COR-L47 (cell line): ENCODE results near the gene ARFGAP3.

Experiments
- DNase-seq: peaks from one replicate; lab custom pipeline; 2025; lab: John Stamatoyannopoulos, UW

ARFGAP3 gene, protein sequence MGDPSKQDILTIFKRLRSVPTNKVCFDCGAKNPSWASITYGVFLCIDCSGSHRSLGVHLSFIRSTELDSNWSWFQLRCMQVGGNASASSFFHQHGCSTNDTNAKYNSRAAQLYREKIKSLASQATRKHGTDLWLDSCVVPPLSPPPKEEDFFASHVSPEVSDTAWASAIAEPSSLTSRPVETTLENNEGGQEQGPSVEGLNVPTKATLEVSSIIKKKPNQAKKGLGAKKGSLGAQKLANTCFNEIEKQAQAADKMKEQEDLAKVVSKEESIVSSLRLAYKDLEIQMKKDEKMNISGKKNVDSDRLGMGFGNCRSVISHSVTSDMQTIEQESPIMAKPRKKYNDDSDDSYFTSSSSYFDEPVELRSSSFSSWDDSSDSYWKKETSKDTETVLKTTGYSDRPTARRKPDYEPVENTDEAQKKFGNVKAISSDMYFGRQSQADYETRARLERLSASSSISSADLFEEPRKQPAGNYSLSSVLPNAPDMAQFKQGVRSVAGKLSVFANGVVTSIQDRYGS

DNA sequence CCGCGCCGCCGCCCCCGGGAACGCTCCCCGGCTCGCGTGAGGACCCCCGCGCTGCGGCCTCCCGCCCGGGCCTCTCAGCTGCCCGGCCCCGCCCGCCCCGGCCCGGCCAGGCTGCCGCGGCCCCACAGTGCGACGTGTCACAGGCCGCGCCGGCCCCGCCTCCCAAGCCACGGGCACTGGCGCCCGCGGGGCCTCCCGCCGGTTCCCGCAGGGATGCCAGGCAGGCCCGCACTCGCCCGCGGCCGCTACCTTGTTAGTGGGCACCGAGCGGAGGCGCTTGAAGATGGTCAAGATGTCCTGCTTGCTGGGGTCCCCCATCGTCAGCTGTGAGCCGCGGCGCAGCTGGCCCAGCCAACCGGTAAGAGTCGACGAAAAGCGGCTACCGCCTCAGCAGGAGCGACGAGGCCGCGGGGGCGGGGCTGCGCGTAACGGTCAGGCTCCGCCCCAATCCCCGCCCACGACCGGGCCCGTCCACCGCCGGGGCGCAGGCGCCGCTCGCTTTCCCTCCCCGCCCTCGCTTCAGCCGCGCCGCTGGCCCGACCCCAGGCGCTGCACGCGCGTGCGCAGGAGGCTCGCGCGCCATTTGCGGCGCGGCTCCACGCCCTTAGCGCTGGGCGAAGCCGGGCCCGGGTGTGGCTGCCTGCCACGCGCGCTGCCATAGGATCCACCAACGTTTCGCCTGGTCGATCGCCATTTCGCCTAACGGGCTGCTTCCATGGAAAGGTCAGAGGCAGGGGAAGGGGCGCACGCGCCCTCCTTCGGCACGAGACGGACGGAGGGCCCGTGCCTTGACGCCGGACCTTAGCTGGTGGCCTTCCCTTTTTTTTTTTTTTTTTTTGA, at the start of gene ARFGAP3:
Gene ARFGAP3 (minus strand): TSS at position 409 of the 840 bp plus-strand sequence. CDS start 91 bp downstream, at position 318.
- peak; percentile 89 for DNase-seq

DNA sequence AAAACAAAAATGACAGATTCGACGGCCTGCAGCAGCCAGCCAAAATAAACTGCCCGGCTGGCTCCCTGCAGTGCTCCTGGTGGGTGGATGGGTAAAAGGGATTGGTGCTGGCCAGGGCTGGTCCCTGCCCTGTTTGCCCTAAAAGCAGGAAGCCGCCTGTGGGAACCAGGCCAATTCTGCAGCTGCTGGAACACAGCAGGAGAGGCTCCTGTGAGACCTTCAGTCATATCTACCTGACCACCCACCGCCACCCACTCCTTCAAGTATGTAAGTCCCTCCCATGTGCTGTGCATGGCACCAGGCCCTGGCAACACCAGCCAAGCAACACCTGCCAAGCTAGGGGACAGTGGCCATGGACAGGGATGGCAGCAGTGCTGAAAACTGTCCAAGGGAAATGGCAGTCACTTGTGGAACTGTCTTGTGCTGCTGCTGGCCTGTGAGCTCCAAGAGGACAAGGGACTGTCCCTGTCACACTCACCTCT, 48.7 kb upstream of the ARFGAP3 start:
- peak; percentile 98 for DNase-seq

DNA sequence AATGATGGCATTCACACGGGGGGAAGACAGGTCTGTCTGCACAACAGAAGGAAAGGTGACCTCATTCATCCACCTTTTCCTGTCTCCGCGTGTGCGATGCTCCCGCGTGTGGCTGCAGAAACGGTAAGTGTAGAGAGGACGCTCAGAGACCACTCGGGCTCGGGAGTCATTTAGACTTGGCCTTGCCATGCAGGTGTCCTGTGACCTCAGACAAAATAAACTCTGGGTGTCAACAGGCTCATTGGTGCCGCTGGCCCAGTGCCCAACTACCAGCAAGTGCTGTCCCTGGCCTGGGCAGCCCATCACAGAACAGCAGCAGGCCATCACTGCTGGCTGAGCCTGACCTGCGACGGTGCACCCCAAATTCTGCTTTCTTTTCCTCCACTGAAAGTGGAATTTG, 48.1 kb upstream of the ARFGAP3 start:
- DNase-seq, result peak; percentile 48

DNA sequence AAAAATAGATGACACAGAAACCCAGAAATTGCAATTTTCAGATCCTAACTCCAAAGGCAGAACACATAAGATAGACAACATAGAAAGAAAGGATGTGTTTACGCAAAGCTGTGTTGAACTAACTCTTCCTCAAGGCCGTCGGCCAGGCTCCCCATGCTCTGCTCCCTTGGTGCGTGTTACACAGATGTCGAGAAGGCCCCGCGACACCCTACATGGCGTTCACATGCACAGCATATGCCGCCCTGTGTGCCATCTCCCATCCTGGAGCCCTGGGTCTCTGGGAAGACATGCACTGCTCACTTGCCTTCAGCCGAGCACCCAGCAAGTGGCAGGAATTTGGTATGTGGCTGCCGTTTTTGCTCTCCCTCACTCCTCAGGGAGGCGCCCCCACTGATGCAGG, 47.0 kb upstream of the ARFGAP3 start:
- no peak for DNase-seq

DNA sequence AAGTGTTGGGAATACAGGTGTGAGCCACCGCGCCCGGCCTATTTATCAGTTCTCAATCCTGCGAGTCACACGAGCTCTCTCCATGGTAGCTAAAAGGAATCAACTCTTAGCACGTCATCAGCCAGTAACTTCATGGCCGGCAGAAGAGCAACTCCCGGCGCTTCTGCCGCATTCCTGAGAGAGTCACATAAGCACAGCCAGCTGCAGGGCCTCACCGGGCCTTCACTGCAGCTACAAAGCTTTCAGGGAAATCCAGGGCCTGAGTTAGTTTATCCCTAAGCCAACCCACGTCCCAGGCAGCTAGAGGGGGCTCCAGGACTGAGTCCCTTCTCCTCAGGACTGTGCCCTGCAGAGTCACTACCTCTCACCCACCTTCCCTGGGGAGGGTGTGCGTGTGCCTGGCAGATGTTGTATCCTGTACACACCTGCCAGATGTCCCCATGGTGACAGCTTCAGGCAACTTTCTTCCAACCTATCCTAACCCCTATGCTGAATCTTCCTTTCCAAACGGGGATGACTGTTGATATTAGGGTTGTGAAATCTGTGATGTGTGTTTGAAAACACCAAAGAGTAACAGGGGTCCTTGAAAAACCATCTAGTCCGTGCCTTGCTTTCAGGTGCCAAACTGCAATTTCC, 45.9 kb upstream of the ARFGAP3 start:
- no peak for DNase-seq

DNA sequence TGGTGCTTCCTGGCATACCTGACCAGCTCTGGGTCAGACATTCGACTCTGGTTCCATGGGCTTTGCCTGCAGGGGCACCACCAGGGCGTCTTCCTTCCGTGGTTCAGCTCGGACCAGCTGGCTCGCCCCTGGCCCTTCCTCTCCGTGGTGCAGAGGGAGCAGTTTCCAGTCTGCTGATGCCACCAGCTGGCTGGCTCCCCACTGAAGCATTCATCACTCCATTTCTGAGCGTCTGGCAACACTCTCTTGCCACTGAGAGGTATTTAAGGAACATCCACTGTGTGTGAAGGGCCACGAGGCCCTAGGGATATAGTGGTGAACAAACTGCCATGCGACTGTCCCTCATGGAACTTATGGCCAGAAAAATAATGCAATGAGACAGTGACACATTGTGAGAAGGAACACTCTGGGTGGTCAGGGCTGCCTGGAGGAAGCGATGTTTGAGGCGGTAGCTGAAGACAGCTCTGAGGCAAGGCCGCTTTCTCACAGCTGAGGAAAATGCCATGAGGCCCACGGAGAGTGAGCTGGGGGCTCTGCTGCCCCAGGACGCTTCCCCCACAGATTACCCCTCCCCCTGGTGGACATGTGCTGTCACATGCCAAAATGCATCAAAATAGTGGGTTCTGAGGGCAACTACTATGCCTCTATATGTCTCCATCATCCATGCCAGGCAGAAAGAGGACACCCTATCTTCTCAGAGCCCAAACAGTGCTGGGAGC, 44.9 kb upstream of the ARFGAP3 start:
- no peak for DNase-seq

DNA sequence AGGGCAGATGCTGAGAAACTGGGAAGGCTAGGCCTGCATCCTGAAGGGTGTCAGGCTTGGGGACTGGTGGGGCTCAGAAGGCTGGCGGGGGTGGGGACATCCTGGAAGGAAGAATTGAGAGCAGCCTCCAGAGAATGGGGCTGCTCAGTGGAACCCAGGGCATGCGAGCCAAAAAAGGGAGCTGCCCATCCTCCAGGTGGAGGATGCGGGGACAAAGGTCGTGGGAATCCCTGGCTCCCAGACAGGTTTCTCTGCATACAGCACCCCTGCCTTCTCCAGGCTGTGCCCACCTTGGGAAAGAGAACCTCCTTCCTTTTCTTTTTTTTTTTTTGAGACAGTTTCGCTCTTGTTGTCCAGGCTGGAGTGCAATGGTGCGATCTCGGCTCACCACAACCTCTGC, 40.9 kb upstream of the ARFGAP3 start:
- DNase-seq, result no peak

DNA sequence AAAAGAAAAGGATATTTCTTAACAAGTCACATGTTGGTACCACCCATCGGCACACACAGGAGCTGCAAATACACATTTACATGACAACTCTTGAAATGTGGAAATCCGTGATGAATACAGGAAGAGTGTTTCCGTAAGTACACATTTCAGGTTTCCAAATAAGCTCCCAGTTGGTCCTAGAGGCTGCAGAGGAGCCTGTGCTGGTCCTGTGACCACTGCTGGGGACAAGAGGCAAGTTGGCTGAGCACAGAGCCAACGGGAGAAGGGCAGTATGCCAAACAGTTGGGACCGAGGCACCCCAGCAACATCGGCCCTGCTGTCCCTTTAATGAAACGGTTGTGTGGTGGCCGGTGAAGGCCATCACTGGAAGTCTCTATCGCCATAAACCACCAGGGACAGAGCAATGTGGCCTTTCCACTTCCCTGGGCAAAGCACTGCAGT, 38.5 kb upstream of the ARFGAP3 start:
- DNase-seq, result no peak

DNA sequence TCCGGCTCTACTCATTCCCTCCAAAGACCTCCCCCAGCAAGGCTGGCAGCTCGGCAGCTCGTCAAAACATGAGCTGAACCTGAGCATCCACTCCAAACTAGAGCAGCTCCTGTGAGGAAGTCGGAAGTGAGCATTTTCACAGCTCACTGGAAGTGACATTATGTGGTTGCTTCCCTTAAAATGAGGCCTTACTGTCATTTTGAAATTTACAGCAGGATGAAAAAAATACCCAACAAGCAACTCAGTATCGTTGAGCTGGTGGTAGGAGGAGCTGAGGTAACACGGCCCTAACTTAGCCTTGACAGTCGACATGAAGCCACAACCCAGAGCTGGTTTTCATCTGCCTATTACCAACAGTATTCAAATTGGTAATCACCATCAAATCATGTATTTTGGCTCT, 38.0 kb upstream of the ARFGAP3 start:
- no peak for DNase-seq

DNA sequence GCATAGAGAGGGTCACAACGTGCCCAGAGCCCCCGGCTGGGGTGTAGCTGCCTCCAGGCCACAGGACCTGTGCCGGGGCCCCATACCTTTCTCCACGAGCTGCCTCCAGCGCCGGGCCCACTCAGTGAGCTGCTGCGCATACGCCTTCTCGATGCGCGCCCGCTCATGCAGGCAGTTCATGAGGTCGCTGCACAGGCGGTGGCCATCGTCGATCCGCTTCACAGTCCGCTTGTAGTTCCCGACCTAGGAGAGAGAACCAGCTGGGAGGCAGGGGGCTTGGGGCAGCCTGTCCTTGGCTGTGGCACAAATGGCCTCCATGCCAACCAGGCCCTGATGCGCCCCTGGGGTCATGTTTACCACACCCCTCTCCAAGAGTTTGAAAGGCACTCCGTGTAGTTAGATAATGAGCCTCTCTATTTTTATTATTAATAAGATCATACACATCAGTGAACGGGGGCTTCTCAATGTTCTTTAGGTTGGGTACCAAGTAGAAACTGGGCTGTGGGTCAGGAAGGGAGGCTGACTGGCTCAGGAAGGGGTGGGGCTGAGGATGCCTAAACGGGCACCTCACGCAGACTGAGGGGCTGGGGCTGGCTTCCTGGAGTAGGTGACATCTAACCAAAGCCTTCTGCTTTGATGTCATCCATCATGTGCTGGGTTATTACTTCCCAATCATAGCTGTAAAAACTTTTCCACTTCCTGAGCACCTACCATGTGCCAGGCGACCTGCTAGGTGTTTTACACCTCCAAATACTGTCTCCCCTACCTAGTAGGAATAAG, 36.5 kb upstream of the ARFGAP3 start:
- DNase-seq, result no peak

DNA sequence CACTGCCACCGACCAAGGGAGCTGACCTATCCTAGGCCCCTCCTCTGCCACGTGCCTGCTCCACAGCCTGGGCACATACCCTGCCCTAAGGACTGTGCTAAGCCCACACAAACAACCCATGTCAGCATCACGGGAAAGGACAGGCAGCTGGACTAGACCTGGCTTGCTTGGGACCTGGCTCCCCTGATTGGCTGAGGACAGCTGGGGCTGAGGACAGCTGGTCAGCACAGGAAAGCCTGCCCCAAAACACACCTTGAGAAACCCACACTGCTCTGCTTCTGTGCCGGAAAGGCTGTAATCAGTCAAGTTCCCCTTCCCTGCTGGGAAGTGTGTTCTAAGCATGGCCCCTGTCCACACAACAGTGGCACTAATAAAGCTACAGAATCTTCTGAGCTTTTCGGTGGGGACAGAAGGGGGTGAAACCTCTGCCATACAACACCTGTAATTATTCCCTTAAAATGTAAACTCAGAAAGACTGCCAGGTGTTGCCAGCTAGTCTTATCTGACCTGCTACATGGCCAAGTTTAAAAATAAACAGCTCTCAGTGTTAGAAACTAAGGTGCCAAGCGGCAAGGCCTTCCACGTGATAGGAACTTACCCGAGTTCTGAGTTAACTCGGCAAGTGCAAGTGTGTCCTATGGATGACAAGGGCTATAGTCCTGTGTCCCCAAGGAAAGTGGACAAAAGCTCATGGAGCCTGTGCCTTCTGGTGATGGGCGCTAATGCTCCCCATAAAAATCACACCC, 35.7 kb upstream of the ARFGAP3 start:
- DNase-seq, result peak; percentile 76

DNA sequence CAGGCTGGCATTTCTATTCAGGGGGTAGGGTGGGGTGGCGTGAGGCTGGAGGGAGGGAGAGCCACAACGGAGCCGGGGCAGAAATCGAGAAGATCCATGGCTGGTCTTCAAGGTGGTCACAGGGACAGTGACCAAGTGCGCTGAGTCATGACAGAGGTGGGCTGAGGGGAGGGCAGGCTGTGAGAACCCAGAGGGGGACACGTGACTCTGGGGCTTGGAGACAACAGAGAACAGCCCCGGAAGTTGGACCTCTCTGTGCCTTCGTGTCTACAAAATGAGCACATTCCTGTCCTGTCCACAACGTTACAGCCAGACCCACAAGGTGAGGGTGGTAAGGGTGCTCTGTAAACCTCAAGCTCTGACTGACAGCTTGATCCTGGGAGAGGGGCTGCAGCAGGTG, 35.1 kb upstream of the ARFGAP3 start:
- no peak for DNase-seq

DNA sequence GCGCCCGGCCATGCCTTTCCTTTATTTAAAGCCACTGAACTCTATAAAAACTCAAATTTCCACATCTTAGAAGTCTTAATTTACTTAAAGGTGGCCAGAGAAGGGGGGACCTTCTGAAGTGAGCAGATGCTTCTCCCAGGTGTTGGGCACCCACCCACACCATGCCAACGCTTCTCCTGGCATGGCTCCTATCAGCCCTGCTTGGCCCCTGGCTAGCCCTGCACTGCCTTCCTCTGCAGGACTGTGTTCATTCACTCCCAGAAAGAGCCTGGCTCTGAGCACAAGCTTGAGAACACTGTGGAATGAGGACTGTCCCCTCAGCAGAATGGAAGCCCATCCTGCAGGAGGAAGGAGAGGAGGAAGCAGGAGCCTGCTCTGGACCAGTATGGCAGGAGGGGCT, 34.6 kb upstream of the ARFGAP3 start:
- DNase-seq, result no peak

DNA sequence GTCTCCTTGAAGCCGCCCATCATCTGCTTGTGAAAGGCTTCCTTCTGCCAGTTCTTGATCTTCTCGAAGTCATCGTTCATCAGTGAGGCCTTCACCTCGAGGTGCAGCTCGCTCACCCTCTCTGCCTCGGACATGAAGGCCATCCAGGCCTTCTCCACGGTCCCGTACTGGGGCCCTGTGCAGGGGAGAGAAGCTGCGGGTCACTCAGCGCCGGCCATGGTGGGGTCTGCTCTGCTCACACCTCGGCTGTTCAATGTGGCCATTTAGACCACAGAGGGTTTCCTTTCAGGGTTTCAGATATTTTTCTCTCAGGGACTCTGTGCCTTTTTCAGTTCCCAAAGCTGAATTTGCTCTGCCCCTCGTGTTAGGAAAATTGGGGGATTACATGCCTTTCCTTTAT, 33.9 kb upstream of the ARFGAP3 start:
- DNase-seq, result no peak

DNA sequence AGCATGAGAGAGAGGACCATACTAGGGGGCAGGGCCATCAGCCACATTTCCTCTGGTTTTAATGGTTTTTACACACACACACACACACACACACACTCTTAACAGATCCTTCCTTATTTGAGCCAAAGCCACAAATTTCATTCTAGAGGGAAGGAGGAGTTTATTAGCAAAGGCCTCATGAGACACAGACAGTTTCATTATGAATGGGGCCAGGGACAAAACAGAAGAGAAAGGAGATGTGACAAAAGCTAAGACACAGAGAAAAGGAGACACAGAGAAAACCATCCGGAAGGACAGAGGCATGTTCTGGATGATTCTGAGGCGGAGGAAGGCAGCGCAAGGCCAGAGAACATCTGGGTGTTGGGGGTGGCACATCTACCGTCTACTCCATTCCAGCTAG, 32.2 kb upstream of the ARFGAP3 start:
- DNase-seq, result no peak

DNA sequence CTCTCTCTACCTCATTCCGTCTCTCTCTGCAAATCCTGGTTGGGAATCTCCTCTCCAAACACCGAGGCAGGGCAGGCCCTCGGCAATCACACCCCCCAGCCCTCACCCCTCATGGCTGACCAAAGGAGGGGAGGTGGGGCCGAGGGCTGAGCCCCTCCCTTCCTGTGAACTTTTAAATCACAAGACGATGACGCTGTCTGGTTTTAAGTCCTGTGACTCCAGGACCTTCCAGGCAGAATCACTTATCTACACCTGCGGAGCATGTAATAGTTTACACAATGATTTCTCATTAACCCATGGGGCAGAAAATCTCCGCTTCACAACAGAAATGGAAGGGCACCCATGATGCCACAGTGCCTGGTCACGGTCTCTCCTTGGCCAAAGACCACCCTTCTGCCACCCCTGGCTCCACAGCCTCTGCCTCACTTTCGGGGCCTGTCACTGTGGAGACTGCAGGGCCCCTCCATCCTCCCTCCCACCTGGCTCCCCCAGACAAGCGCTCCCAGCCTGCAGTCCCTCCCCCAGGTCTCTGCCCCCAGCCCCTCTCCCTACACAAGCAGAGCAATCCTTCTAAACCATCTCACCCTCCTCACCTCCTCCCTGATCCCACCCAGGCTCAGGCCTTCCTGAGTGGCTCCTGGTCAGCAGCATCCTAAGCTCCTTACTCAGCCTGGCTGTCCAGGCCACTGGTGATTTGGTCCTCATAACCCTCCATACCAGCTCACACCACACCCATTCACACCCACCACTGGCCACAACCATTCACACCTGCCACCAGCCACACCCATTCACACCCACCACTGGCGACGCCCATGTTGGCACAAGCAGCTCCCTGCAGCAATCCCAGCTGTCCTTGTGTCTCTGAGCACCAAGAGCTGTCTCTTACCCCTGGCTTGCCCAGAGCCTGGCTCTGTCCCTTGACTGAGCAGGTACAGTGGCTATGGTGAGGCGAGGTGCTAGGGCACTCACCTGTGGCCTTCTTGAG, 30.7 kb upstream of the ARFGAP3 start:
- DNase-seq, result peak; percentile 36

DNA sequence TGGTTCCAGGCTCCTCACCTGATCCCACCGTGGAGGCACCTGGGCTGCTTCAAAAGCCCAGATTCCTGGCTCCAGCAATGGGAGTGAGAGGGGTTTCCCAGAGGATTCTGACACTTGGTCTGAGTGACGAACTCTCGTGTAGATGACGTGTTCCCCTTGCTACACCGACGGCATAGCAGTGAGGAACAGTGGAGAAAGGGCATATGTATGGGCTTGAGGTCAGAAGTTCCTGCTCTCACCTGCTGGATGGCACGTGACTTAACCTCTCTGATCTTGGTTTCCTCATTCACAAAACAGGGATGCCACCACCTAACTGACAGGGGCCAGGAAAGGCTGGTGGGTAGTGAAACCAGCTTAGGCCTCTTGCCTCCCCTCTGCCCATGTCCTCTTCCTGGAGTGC, 30.0 kb upstream of the ARFGAP3 start:
- DNase-seq, result no peak

DNA sequence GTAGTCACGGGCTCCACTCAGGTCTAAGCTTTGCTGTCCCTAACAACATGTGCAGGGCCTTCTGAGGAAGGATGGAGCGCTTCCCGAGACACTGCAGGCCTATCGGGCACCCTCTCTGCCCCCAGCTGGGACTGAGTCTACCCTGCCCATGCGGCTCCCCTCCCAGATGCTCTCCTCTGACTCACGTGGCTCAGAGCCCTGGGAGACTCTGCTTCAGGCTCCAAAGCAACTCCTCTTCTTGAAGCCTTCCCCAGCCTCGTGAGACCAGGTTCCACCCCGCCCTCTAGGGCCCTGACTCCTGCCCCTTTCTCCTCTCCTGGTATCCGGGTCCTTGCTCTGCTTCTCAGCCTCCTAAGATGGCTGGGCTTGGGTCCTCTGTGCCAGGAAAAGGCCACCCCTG, 28.4 kb upstream of the ARFGAP3 start:
- DNase-seq, result no peak
